DOHH2 (cell line): ENCODE data around the gene PM20D1.
A peak's percentile ranks its signal among the peaks of the same experiment; 100 is the strongest.

Experiments
- H3F3A ChIP-seq: fragments of 200-600 bp; sonication (generic), shearing (Covaris generic); 2 replicates; pipeline ENCODE4 v1.6.0; 2016; ENCODE audit warnings: antibody characterized with exemption, mild to moderate bottlenecking; ENCODE audit not compliant: control insufficient read depth, insufficient read depth
- H3K27ac ChIP-seq: fragments of 200-600 bp; sonication (generic); 2 replicates; pipeline ENCODE4 v1.5.1; 2014; ENCODE audit warnings: low read depth, mild to moderate bottlenecking, low read length, moderate library complexity
- H3K27me3 ChIP-seq: fragments of 200-600 bp; sonication (generic); 2 replicates; pipeline ENCODE4 v1.6.1; 2014; ENCODE audit warnings: mild to moderate bottlenecking, low read length, mixed read lengths; ENCODE audit not compliant: control insufficient read depth
- H3K36me3 ChIP-seq: fragments of 200-600 bp; sonication (generic); 2 replicates; pipeline ENCODE4 v1.6.1; 2014; ENCODE audit warnings: mild to moderate bottlenecking, low read length, moderate library complexity, mixed read lengths; ENCODE audit not compliant: control insufficient read depth
- H3K4me1 ChIP-seq: fragments of 200-600 bp; sonication (generic); 2 replicates; pipeline ENCODE4 v1.6.1; 2014; ENCODE audit warnings: mild to moderate bottlenecking, low read length, mixed read lengths; ENCODE audit not compliant: control insufficient read depth
- H3K4me2 ChIP-seq: fragments of 200-600 bp; sonication (generic); 2 replicates; pipeline ENCODE4 v1.6.0; 2014; ENCODE audit warnings: mild to moderate bottlenecking, low read length, moderate library complexity
- H3K4me3 ChIP-seq: fragments of 200-600 bp; sonication (generic); 2 replicates; pipeline ENCODE4 v1.5.1; 2014; ENCODE audit warnings: mild to moderate bottlenecking, low read length, mixed read lengths
- H3K79me2 ChIP-seq: fragments of 200-600 bp; sonication (generic); 2 replicates; pipeline ENCODE4 v1.6.1; 2014; ENCODE audit warnings: mild to moderate bottlenecking, low read length, mixed read lengths; ENCODE audit not compliant: control insufficient read depth
- H3K9me2 ChIP-seq: fragments of 200-600 bp; sonication (generic); replicated peaks from 2 replicates; pipeline ENCODE4 v1.6.1; 2014; ENCODE audit warnings: mild to moderate bottlenecking, low read length, mixed read lengths; ENCODE audit not compliant: control insufficient read depth
- H3K9me3 ChIP-seq: fragments of 200-600 bp; sonication (generic); 2 replicates; pipeline ENCODE4 v1.6.1; 2014; ENCODE audit warnings: antibody characterized with exemption, low read length, mixed read lengths; ENCODE audit not compliant: control insufficient read depth, insufficient read depth
- H4K20me1 ChIP-seq: fragments of 200-600 bp; sonication (generic); 2 replicates; pipeline ENCODE4 v1.6.0; 2014; ENCODE audit warnings: low read depth, mild to moderate bottlenecking, antibody characterized with exemption, low read length, moderate library complexity; ENCODE audit not compliant: control insufficient read depth, insufficient read depth
- EZH2phosphoT487 ChIP-seq: fragments of 200-600 bp; sonication (generic); IDR thresholded peaks from 2 replicates; pipeline ENCODE4 v1.6.1; 2017; ENCODE audit warnings: borderline replicate concordance, mild to moderate bottlenecking, antibody characterized with exemption, low read length, moderate library complexity, mixed read lengths
- TF ChIP-seq, protein P1 (sequence below): fragments of 200-600 bp; sonication (generic); IDR thresholded peaks from one replicate; pipeline ENCODE4 v1.5.1; 2014; ENCODE audit warnings: antibody characterized with exemption, mild to moderate bottlenecking, low read depth, low read length; ENCODE audit not compliant: poor library complexity, severe bottlenecking

The PM20D1 gene

DNA sequence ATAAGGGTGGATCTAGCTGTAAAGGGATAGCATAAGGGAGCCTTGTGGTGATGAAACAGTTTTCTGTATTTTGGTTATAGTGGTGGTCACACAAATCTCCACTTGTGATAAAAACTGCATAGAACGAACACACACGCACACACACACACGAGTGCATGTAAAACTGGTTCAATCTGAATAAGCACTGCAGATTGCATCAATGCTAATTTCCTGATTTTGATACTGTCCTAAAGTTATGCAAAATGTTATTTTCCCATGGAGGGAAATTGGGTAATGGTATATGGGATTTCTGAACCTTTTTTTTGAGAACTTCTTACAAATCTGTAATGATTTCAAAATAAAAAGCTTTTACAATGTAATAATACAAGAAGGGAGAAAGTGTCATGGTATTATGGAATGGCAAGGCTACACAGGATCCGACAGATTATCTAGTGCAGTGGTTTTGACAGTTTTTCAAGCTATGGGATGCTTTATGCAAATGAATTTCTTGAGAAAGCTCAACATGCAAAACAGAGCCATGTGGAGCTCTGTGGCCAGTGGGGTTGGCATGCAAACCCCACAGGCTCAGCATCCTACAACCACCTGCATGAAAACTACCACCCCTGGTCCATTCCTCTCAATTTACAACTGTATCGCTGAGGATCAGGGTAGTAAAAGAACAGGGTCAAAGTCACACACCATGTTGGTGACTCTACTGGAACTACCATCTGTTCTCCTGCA is 55.8 kb downstream of the PM20D1 start:
- Histone ChIP-seq H3K27ac (peak overlapping the region; percentile 27), H4K20me1 (no peaks in the 10 kb centered on the region), H3K36me3 (peaks cover 83% of the 10 kb centered on the region), H3K4me2 (peak overlapping the region; percentile 66), H3K4me1 (peaks cover 46% of the 10 kb centered on the region), H3K4me3 (peak overlapping the region; percentile 51), H3K9me3 (no peaks in the 10 kb centered on the region), H3K27me3 (no peaks in the 10 kb centered on the region), H3K9me2 (no peaks in the 10 kb centered on the region), H3F3A (peaks cover 7% of the 10 kb centered on the region), H3K79me2 (no peaks in the 10 kb centered on the region)
- TF ChIP-seq, protein P1, sequence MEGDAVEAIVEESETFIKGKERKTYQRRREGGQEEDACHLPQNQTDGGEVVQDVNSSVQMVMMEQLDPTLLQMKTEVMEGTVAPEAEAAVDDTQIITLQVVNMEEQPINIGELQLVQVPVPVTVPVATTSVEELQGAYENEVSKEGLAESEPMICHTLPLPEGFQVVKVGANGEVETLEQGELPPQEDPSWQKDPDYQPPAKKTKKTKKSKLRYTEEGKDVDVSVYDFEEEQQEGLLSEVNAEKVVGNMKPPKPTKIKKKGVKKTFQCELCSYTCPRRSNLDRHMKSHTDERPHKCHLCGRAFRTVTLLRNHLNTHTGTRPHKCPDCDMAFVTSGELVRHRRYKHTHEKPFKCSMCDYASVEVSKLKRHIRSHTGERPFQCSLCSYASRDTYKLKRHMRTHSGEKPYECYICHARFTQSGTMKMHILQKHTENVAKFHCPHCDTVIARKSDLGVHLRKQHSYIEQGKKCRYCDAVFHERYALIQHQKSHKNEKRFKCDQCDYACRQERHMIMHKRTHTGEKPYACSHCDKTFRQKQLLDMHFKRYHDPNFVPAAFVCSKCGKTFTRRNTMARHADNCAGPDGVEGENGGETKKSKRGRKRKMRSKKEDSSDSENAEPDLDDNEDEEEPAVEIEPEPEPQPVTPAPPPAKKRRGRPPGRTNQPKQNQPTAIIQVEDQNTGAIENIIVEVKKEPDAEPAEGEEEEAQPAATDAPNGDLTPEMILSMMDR, result no peak
- TF ChIP-seq EZH2phosphoT487, result no peak

- H3K27ac ChIP-seq, result peak overlapping the region; percentile 27
- H3K4me2 ChIP-seq, result peak overlapping the region; percentile 66; the same call in 1 of the 2 replicates
- H3F3A ChIP-seq, result peaks cover 7% of the 10 kb centered on the region
- TF ChIP-seq, protein P1, result no peak
- no peak for TF ChIP-seq EZH2phosphoT487
- no peaks in the 10 kb centered on the region for H3K9me3 ChIP-seq
- H3K27me3 ChIP-seq, result no peaks in the 10 kb centered on the region
- H4K20me1 ChIP-seq, result no peaks in the 10 kb centered on the region
- peaks cover 73% of the 10 kb centered on the region for H3K36me3 ChIP-seq
- no peaks in the 10 kb centered on the region for H3K9me2 ChIP-seq
- H3K79me2 ChIP-seq, result no peaks in the 10 kb centered on the region
- H3K4me1 ChIP-seq, result peaks cover 46% of the 10 kb centered on the region
- no peak overlapping the region for H3K4me3 ChIP-seq
These were observed 56.8 kb downstream of the PM20D1 start for GRCh38 chr1:205792961-205793673.

DNA sequence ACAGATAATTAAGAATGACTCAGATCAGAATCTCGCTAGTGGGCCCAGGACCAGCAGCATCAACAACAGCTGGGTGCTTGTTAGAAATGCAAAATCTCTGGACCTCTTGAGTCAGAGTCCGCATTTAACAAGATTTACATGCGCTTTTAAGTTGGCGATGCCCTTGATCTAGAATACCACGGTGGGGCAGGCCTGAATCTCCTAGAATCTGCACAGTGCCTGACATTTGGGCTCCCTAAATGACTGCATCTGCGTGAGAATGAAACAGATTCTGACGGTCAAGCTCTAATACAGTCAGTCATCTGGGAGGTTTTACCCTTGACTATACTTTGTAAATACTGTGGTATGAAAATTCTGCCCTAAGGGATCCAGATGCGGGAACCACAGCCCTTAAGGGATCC is 57.5 kb downstream of the PM20D1 start:
- H3K9me2 ChIP-seq, result no peaks in the 10 kb centered on the region
- TF ChIP-seq, protein P1, result no peak
- TF ChIP-seq EZH2phosphoT487, result no peak
- no peak overlapping the region for H3K4me3 ChIP-seq
- no peaks in the 10 kb centered on the region for H3K9me3 ChIP-seq
- no peaks in the 10 kb centered on the region for H3K79me2 ChIP-seq
- H3K4me1 ChIP-seq, result peaks cover 46% of the 10 kb centered on the region
- H3K27ac ChIP-seq, result peak overlapping the region; percentile 27; the same call in 1 of the 2 replicates
- H3K27me3 ChIP-seq, result no peaks in the 10 kb centered on the region
- peaks cover 7% of the 10 kb centered on the region for H3F3A ChIP-seq
- H4K20me1 ChIP-seq, result no peaks in the 10 kb centered on the region
- no peak overlapping the region for H3K4me2 ChIP-seq
- H3K36me3 ChIP-seq, result peaks cover 67% of the 10 kb centered on the region
